Measurements from ENCODE around the gene HRH1. TPM values are rescaled to one million over a fixed set of nuclear protein-coding genes. Genes with fewer than 3 reads are reported as not detected.

The HRH1 gene
- total and polyA plus RNA-seq, 2 experiments from 2014 or later = not detected

GRCh38 chr3:11140713-11141104 lies 13.6 kb upstream of the HRH1 start:
- H3K36me3 ChIP-seq (ENCODE audit: insufficient read depth) = no peaks in the 10 kb centered on the region
- ATAC-seq = no peak
- H2AFZ ChIP-seq = no peak overlapping the region
- H3F3A ChIP-seq (replicated peaks; ENCODE audit: low read depth) = no peaks in the 10 kb centered on the region
- no peak overlapping the region for H3K4me2 ChIP-seq
- no peak overlapping the region for H3K4me3 ChIP-seq
- H3K9me2 ChIP-seq (ENCODE audit: insufficient read depth) = no peaks in the 10 kb centered on the region; the same call in 1 of the 2 replicates
- H3K27me3 ChIP-seq (ENCODE audit: insufficient read depth) = no peaks in the 10 kb centered on the region
- H3K4me3 Mint-ChIP-seq = no peak overlapping the region
- no peak for TF ChIP-seq ZNF462 (CRISPR knock-in tag; IDR thresholded peaks at IDR 0.05)
- no peak for TF ChIP-seq ZNF114 (CRISPR knock-in tag; IDR thresholded peaks at IDR 0.05)
- no peak for TF ChIP-seq REST (IDR thresholded peaks at IDR 0.05; ENCODE audit: unreplicated experiment)
- TF ChIP-seq JUNB (IDR thresholded peaks at IDR 0.05; ENCODE audit: unreplicated experiment) = no peak
- no peak for TF ChIP-seq ETS1 (IDR thresholded peaks at IDR 0.05)
- TF ChIP-seq ZNF331 (CRISPR knock-in tag; IDR thresholded peaks at IDR 0.05; ENCODE audit: low read depth) = no peak
- no peak for TF ChIP-seq STAT1 (IDR thresholded peaks at IDR 0.05; ENCODE audit: unreplicated experiment)
- no peak for TF ChIP-seq EZH2 (IDR thresholded peaks at IDR 0.05; ENCODE audit: low read depth, unreplicated experiment)
- TF ChIP-seq POLR2AphosphoS5 (IDR thresholded peaks at IDR 0.05; ENCODE audit: low read depth) = no peak
- TF ChIP-seq EZH2phosphoT487 (IDR thresholded peaks at IDR 0.05; ENCODE audit: unreplicated experiment) = no peak
- TF ChIP-seq NANOG (IDR thresholded peaks at IDR 0.05; ENCODE audit: borderline replicate concordance) = no peak
- TF ChIP-seq CREB1 (CRISPR knock-in tag; IDR thresholded peaks at IDR 0.05; ENCODE audit: low read depth) = no peak
- TF ChIP-seq CTCF (conservative IDR thresholded peaks at IDR 0.05; ENCODE audit: low read depth in 2 of 2) = no peak
- no peak for DNase-seq (ENCODE audit: low spot score)
- no peaks in the 10 kb centered on the region for H4K20me1 ChIP-seq (replicated peaks; ENCODE audit: insufficient read depth)
- no peaks in the 10 kb centered on the region for H3K4me1 Mint-ChIP-seq
- no peaks in the 10 kb centered on the region for H3K79me2 ChIP-seq (replicated peaks; ENCODE audit: insufficient read depth)
- no peaks in the 10 kb centered on the region for H3K9me3 Mint-ChIP-seq
- H3K27me3 Mint-ChIP-seq (ENCODE audit: insufficient read depth, low read depth, poor library complexity) = peaks cover 6% of the 10 kb centered on the region
- no peaks in the 10 kb centered on the region for H3K4me1 ChIP-seq (ENCODE audit: insufficient read depth)
- H3K36me3 Mint-ChIP-seq (ENCODE audit: low read depth) = no peaks in the 10 kb centered on the region
- H3K27ac Mint-ChIP-seq = no peak overlapping the region
- no peak overlapping the region for H3K27ac ChIP-seq (ENCODE audit: low read depth)
